SK-N-SH (cell line): ENCODE data around the gene TLN1.

ENCODE experiments used
- GABPA ChIP-seq: IDR thresholded peaks from 2 replicates; pipeline ENCODE4 v1.4.0; 2012; ENCODE audit warnings: low read depth, mild to moderate bottlenecking
- POLR2AphosphoS5 ChIP-seq: IDR thresholded peaks from 2 replicates; pipeline ENCODE4 v1.6.1; 2012; ENCODE audit warnings: low read depth, low read length
- USF2 ChIP-seq: fragments of 150-350 bp; IDR thresholded peaks from 2 replicates; pipeline ENCODE4 v1.6.1; 2017; ENCODE audit warnings: antibody characterized with exemption, low read length, low read depth, borderline replicate concordance

DNA sequence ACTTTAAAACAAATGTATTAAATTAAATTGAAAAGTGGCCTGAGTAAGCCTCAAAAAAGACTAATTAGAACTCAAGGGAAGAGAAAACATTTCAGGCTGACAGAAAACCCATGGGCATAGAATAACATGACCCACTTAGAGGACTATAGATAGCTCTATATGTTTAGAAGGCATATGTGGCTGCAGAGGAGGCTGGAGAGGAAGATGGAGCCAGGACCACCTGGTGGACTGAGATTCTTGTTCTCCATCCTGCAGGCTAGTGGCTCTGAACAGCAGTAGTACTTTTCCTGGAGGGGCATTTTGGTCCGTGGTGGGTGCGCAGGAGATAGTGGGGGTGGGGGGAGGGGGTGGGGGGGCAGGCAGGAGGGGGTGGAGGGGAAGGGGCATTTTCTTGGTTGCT lies 49.1 kb upstream of the TLN1 start:
- TF ChIP-seq USF2, result no peak
- TF ChIP-seq POLR2AphosphoS5, result no peak
- TF ChIP-seq GABPA, result no peak
